Measurements from ENCODE around the gene LRMDA. TPM values are rescaled to one million over a fixed set of nuclear protein-coding genes. Genes with fewer than 3 reads are reported as not detected.

Gene LRMDA
- total and polyA plus RNA-seq, 10 of the 15 experiments (the other 5 are each of a cell fraction or from before 2014, with no cell fraction given) = 0.07 to 0.54 (median 0.29) TPM; not detected in 4

DNA sequence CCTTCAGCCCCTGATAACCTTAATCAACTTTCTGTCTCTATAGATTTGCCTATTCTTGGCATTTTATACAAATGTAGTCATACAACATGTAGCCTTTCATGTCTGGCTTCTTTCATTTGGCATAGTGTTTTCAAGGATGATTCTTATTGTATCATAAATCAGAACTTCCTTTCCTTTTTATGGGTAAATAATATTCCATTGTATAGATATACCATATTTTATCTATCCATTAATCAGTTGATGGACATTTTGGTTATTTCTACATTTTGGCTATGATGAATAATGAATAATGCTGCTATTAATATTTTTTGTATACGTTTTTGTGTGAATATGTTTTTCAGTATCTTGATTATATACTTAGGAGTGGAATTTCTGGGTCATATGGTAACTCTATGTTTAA is 720.8 kb downstream of the LRMDA start:
- intact Hi-C loops (cut with micrococcal nuclease; ENCODE audit: unreplicated experiment) (no loop called here), in situ Hi-C loops (cut with MboI) (no loop called here)
- ChIA-PET CTCF (interaction anchor here (0.6 kb wide), 1 partner anchor 702 kb away, joined by 3 read pairs; no protein-coding TSS in a partner anchor), POLR2A (no interaction called here), RAD21 (ENCODE audit: unreplicated experiment) (no interaction called here), SMC1A (ENCODE audit: uncharacterized antibody, unreplicated experiment) (no interaction called here)
- Histone ChIP-seq H3K79me2 (ENCODE audit: control insufficient read depth, insufficient read depth, low read length) (no peaks in the 10 kb centered on the region), H2AFZ (ENCODE audit: control insufficient read depth, low read depth, low read length) (no peak overlapping the region), H3K36me3 (ENCODE audit: control insufficient read depth in 2 of 2, insufficient read depth in 2 of 2, low read length in 1 of 2) (no peaks in the 10 kb centered on the region), H3K27ac (ENCODE audit: control insufficient read depth, insufficient read depth) (no peak overlapping the region), H3K4me3 (no peak overlapping the region), H4K20me1 (ENCODE audit: control insufficient read depth, insufficient read depth) (no peaks in the 10 kb centered on the region), H3K4me2 (ENCODE audit: control insufficient read depth, insufficient read depth) (no peak overlapping the region), H3K4me1 (ENCODE audit: control insufficient read depth, insufficient read depth, low read length) (no peaks in the 10 kb centered on the region), H3K9ac (ENCODE audit: control insufficient read depth, insufficient read depth, low read length) (no peak overlapping the region), H3K9me3 (replicated peaks; ENCODE audit: control insufficient read depth, insufficient read depth, low read length) (no peaks in the 10 kb centered on the region), H3K27me3 (replicated peaks in 1 of 2; ENCODE audit: control insufficient read depth in 2 of 2, insufficient read depth in 2 of 2, low read length in 1 of 2) (no peaks in the 10 kb centered on the region)
- FAIRE-seq (no peak), DNase-seq (ENCODE audit: low read depth, low spot score) (no peak), ATAC-seq (no peak)
- no TSS peak for BruUV-seq (replicated peaks)
- 0% methylated on average over 1 of the region's 1 CpG for WGBS (ENCODE audit: insufficient coverage, insufficient replicate concordance, low lambda C conversion rate, missing lambda C conversion rate)
- TF ChIP-seq SUZ12 (IDR thresholded peaks at IDR 0.05; ENCODE audit: unreplicated experiment) (no peak), RUNX3 (IDR thresholded peaks at IDR 0.05; ENCODE audit: low read length) (no peak)
- TF ChIP-seq, protein P1, sequence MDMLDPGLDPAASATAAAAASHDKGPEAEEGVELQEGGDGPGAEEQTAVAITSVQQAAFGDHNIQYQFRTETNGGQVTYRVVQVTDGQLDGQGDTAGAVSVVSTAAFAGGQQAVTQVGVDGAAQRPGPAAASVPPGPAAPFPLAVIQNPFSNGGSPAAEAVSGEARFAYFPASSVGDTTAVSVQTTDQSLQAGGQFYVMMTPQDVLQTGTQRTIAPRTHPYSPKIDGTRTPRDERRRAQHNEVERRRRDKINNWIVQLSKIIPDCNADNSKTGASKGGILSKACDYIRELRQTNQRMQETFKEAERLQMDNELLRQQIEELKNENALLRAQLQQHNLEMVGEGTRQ (IDR thresholded peaks at IDR 0.05; ENCODE audit: borderline replicate concordance, low read depth, low read length) = no peak

GRCh38 chr10:76155961-76156360 is 724.5 kb downstream of the LRMDA start:
- SMC1A ChIA-PET (ENCODE audit: uncharacterized antibody, unreplicated experiment) = no interaction called here

More at GRCh38 chr10:76155961-76156360, 724.5 kb downstream of the LRMDA start:
- no peak overlapping the region for H3K9ac ChIP-seq (ENCODE audit: control insufficient read depth, insufficient read depth, low read length)
- H4K20me1 ChIP-seq (ENCODE audit: control insufficient read depth, insufficient read depth) = no peaks in the 10 kb centered on the region
- FAIRE-seq = no peak
- ATAC-seq = no peak
- ChIA-PET RAD21 (ENCODE audit: unreplicated experiment) (no interaction called here), POLR2A (no interaction called here), CTCF (no interaction called here)
- H2AFZ ChIP-seq (ENCODE audit: control insufficient read depth, low read depth, low read length) = no peak overlapping the region
- in situ Hi-C loops (cut with MboI) (no loop called here), intact Hi-C loops (cut with micrococcal nuclease; ENCODE audit: unreplicated experiment) (no loop called here)
- no peak overlapping the region for H3K4me3 ChIP-seq
- no peak overlapping the region for H3K4me2 ChIP-seq (ENCODE audit: control insufficient read depth, insufficient read depth)
- DNase-seq (ENCODE audit: low read depth, low spot score) = no peak
- no peaks in the 10 kb centered on the region for H3K36me3 ChIP-seq (ENCODE audit: control insufficient read depth in 2 of 2, insufficient read depth in 2 of 2, low read length in 1 of 2)
- H3K4me1 ChIP-seq (ENCODE audit: control insufficient read depth, insufficient read depth, low read length) = no peaks in the 10 kb centered on the region
- no TSS peak for BruUV-seq (replicated peaks)
- no peaks in the 10 kb centered on the region for H3K79me2 ChIP-seq (ENCODE audit: control insufficient read depth, insufficient read depth, low read length)
- no peak overlapping the region for H3K27ac ChIP-seq (ENCODE audit: control insufficient read depth, insufficient read depth)
- no peaks in the 10 kb centered on the region for H3K27me3 ChIP-seq (replicated peaks in 1 of 2; ENCODE audit: control insufficient read depth in 2 of 2, insufficient read depth in 2 of 2, low read length in 1 of 2)
- H3K9me3 ChIP-seq (replicated peaks; ENCODE audit: control insufficient read depth, insufficient read depth, low read length) = no peaks in the 10 kb centered on the region
- 15% methylated on average over 1 of the region's 1 CpG for WGBS (ENCODE audit: insufficient coverage, insufficient replicate concordance, low lambda C conversion rate, missing lambda C conversion rate)
- TF ChIP-seq POU2F2 (IDR thresholded peaks at IDR 0.05; ENCODE audit: borderline replicate concordance, low read depth, low read length) (no peak), TCF7 (IDR thresholded peaks at IDR 0.05; ENCODE audit: borderline replicate concordance) (no peak), BMI1 (IDR thresholded peaks at IDR 0.05; ENCODE audit: borderline replicate concordance) (no peak), SREBF1 (IDR thresholded peaks at IDR 0.05; ENCODE audit: low read length) (no peak), BACH1 (IDR thresholded peaks at IDR 0.05; ENCODE audit: borderline replicate concordance) (no peak), MXI1 (IDR thresholded peaks at IDR 0.05; ENCODE audit: low read depth, low read length) (no peak), WRNIP1 (IDR thresholded peaks at IDR 0.05; ENCODE audit: borderline replicate concordance, low read depth, low read length) (no peak), E2F4 (IDR thresholded peaks at IDR 0.05; ENCODE audit: low read depth, low read length) (no peak), MTA2 (IDR thresholded peaks at IDR 0.05; ENCODE audit: low read depth) (no peak)

Measured in GM12878 (cell line).